ENCODE measurements around the gene MRPL10. TPM values are rescaled to one million over a fixed set of nuclear protein-coding genes. Genes with fewer than 3 reads are reported as not detected.

Gene MRPL10
- total and polyA plus RNA-seq, 2 donors (not counting 3 experiments of a cell fraction or from before 2014, with no cell fraction given): 43.4 to 84.0 TPM

DNA sequence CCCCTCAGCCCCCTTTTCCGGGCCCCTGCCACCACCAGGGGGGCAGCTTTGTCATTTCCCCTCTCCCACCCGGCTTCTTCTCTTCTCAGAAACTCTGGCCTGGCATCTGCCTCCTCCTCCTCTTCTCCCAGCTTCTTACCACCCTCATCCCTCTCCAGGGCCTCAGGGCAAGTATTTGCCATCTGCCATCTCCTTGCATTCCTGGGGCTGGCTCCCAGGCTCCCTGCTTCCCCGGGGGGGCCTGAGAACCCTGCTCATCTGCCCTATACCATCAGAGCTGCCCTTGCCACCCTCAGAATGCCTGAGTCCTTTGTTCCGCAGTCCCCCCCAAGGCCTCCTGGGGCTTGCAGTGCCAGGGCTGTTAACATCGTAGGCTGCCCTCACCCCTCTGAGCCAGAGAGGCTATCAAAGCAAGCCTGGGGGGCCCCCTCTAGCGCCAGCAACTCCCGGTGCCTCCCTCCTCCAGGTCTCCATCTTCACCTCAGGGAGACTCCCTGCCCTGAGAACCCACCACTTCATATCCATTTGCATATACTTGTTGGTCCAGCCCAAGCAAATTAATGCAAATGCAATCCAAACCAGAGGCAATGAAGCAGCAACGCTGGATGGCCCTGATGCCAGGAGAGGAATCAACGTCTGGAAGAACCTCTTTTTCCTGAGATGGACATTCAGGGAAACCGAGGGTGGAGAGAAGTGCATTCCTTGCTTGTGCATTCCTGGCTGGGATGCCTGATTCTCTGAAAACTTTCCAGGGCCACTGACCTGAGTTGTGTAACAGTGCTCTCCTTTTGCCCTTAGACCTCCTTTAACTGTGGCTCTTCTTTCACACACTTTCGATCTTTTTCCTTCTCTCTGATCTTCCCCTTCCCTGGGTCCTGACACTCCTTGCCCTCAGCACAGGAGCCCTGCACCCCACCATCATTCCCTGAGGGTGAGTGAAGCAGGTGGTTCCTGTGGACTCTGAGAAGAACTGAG lies 44.0 kb upstream of the MRPL10 start:
- Histone ChIP-seq H3K4me2 (ENCODE audit: insufficient read depth, low read length) (no peak overlapping the region), H3K9ac (replicated peaks; ENCODE audit: extremely low read depth, insufficient read depth, low read length) (no peak overlapping the region), H3K27me3 (ENCODE audit: control insufficient read depth in 2 of 2, insufficient read depth in 2 of 2, low read length in 2 of 2) (peaks cover 44 to 45% of the 10 kb centered on the region in 2 experiments), H3K4me1 (ENCODE audit: control insufficient read depth, extremely low read depth, insufficient read depth, low read length) (no peaks in the 10 kb centered on the region), H4K20me1 (replicated peaks; ENCODE audit: control insufficient read depth, extremely low read depth, insufficient read depth, low read length) (no peaks in the 10 kb centered on the region), H3K79me2 (ENCODE audit: control insufficient read depth, insufficient read depth, low read length) (no peaks in the 10 kb centered on the region), H3K9me3 (replicated peaks; ENCODE audit: control insufficient read depth, insufficient read depth, low read length) (no peaks in the 10 kb centered on the region), H3K36me3 (ENCODE audit: control insufficient read depth in 2 of 2, extremely low read depth in 1 of 2, insufficient read depth in 2 of 2, low read length in 2 of 2) (no peaks in the 10 kb centered on the region), H3K9me1 (replicated peaks; ENCODE audit: control insufficient read depth, extremely low read depth, insufficient read depth, low read length) (no peaks in the 10 kb centered on the region), H3K4me3 (replicated peaks in 1 of 3; ENCODE audit: insufficient read depth in 1 of 3, low read depth in 1 of 3, low read length in 3 of 3) (no peak overlapping the region), H3K27ac (ENCODE audit: insufficient read depth, low read depth, low read length) (no peak overlapping the region), H2AFZ (ENCODE audit: low read depth, low read length) (no peak overlapping the region)
- intact Hi-C loops (cut with micrococcal nuclease): no loop called here
- TF ChIP-seq GATA2 (IDR thresholded peaks at IDR 0.05; ENCODE audit: insufficient read depth, insufficient read length, low read depth, low read length) (no peak), EZH2 (IDR thresholded peaks at IDR 0.05; ENCODE audit: borderline replicate concordance, low read depth, low read length, severe bottlenecking) (no peak), FOS (IDR thresholded peaks at IDR 0.05; ENCODE audit: borderline replicate concordance, insufficient read depth, low read length) (no peak), MYC (IDR thresholded peaks at IDR 0.05; ENCODE audit: low read depth, low read length) (no peak), POLR2AphosphoS5 (IDR thresholded peaks at IDR 0.05; ENCODE audit: insufficient read depth, low read depth, low read length) (no peak), JUN (IDR thresholded peaks at IDR 0.05; ENCODE audit: borderline replicate concordance, insufficient read depth, insufficient read length, low read depth) (no peak), POLR2A (IDR thresholded peaks at IDR 0.05; ENCODE audit: low read depth, low read length) (no peak)
- TF ChIP-seq, protein P1, sequence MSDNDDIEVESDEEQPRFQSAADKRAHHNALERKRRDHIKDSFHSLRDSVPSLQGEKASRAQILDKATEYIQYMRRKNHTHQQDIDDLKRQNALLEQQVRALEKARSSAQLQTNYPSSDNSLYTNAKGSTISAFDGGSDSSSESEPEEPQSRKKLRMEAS (IDR thresholded peaks at IDR 0.05; ENCODE audit: insufficient read depth, insufficient read length): no peak
- TF ChIP-seq, protein P2, sequence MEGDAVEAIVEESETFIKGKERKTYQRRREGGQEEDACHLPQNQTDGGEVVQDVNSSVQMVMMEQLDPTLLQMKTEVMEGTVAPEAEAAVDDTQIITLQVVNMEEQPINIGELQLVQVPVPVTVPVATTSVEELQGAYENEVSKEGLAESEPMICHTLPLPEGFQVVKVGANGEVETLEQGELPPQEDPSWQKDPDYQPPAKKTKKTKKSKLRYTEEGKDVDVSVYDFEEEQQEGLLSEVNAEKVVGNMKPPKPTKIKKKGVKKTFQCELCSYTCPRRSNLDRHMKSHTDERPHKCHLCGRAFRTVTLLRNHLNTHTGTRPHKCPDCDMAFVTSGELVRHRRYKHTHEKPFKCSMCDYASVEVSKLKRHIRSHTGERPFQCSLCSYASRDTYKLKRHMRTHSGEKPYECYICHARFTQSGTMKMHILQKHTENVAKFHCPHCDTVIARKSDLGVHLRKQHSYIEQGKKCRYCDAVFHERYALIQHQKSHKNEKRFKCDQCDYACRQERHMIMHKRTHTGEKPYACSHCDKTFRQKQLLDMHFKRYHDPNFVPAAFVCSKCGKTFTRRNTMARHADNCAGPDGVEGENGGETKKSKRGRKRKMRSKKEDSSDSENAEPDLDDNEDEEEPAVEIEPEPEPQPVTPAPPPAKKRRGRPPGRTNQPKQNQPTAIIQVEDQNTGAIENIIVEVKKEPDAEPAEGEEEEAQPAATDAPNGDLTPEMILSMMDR (IDR thresholded peaks at IDR 0.05; ENCODE audit: extremely low read depth in 1 of 2, insufficient read depth in 1 of 2, low read depth in 1 of 2, low read length in 2 of 2): no peak
- no peak for DNase-seq (ENCODE audit: low read depth, low spot score)
- BruUV-seq (replicated peaks): no TSS peak
- CTCF ChIA-PET: interaction anchor here (1.0 kb wide), 2 partner anchors 14 kb away, joined by 3 read pairs; no protein-coding TSS in a partner anchor
- POLR2A ChIA-PET: no interaction called here
- dilution Hi-C loops (cut with MboI; ENCODE audit: extremely low pct_ligation_motif_present, low sequenced_read_pairs): no loop called here
- FAIRE-seq: no peak
